SK-N-SH (cell line): ENCODE data around the gene OSBPL6. TPM values are rescaled to one million over a fixed set of nuclear protein-coding genes. Genes with fewer than 3 reads are reported as not detected.

ENCODE experiments used
- CTCF ChIA-PET: fragments of 300-600, 350-600 bp; formaldehyde crosslinking; extraction: SDS; loops from one replicate; lab custom pipeline; 2021; lab: Yijun Ruan, JAX
- POLR2A ChIA-PET: fragments of 350-600 bp; sonication (Branson Sonifier 250); formaldehyde crosslinking; extraction: SDS; loops from one replicate; lab custom pipeline; 2020; ENCODE audit warnings: antibody characterized with exemption, inconsistent platforms; lab: Yijun Ruan, JAX
- DNase-seq: peaks from one replicate; pipeline ENCODE4 v3.0.0; 2012
- H2AFZ ChIP-seq: fragments of 200-600 bp; sonication (generic); 2 replicates; pipeline ENCODE4 v1.8.1; 2016; ENCODE audit warnings: antibody characterized with exemption, mild to moderate bottlenecking, low read depth
- H3F3A ChIP-seq: fragments of 200-600 bp; sonication (generic); replicated peaks from 2 replicates; pipeline ENCODE3; 2016; ENCODE audit warnings: antibody characterized with exemption, mild to moderate bottlenecking; ENCODE audit not compliant: insufficient read depth
- H3K27ac ChIP-seq, 2 experiments: fragments of 200-500 bp in 1 of 2; fragments of 200-600 bp in 1 of 2; sonication (Bioruptor generic) in 1 of 2; sonication (generic), shearing (Covaris generic) in 1 of 2; 2 replicates each; pipeline versions ENCODE4 v1.5.1 to v1.6.1; 2014 to 2016; ENCODE audit warnings: low read depth in 2 of 2, inconsistent platforms in 1 of 2, low read length in 1 of 2, mild to moderate bottlenecking in 1 of 2, mixed read lengths in 1 of 2
- H3K27me3 ChIP-seq: fragments of 200-600 bp; sonication (generic), shearing (Covaris generic); 2 replicates; pipeline ENCODE4 v1.6.1; 2016; ENCODE audit warnings: mixed run types; ENCODE audit not compliant: insufficient read depth
- H3K36me3 ChIP-seq, 2 experiments: fragments of 200-500 bp in 1 of 2; fragments of 200-600 bp in 1 of 2; sonication (Bioruptor generic) in 1 of 2; sonication (generic) in 1 of 2; replicated peaks in 1 of 2; 2 replicates each; pipeline versions ENCODE3 to v1.5.1; 2014 to 2016; ENCODE audit warnings: low read length in 1 of 2, mild to moderate bottlenecking in 1 of 2; ENCODE audit not compliant: insufficient read depth in 2 of 2, control insufficient read depth in 1 of 2
- H3K4me1 ChIP-seq, 2 experiments: fragments of 200-500 bp in 1 of 2; fragments of 200-600 bp in 1 of 2; sonication (Bioruptor generic) in 1 of 2; sonication (generic), shearing (Covaris generic) in 1 of 2; 2 replicates each; pipeline versions ENCODE4 v1.5.1 to v1.6.1; 2014 to 2016; ENCODE audit warnings: low read depth in 1 of 2, low read length in 1 of 2, mixed run types in 1 of 2; ENCODE audit not compliant: insufficient read depth in 2 of 2, control insufficient read depth in 1 of 2
- H3K4me2 ChIP-seq: fragments of 200-600 bp; sonication (generic), shearing (Covaris generic); 2 replicates; pipeline ENCODE4 v1.6.1; 2017; ENCODE audit warnings: mixed run types
- H3K4me3 ChIP-seq, 2 experiments: fragments of 200-500 bp in 1 of 2; fragments of 200-600 bp in 1 of 2; sonication (Bioruptor generic) in 1 of 2; sonication (generic), shearing (Covaris generic) in 1 of 2; 2 replicates each; pipeline versions ENCODE4 v1.5.1 to v1.8.1; 2014 to 2016; ENCODE audit warnings: low read depth in 2 of 2, inconsistent platforms in 1 of 2, low read length in 1 of 2, mild to moderate bottlenecking in 1 of 2, mixed read lengths in 1 of 2, moderate library complexity in 1 of 2
- H3K79me2 ChIP-seq: fragments of 200-600 bp; sonication (generic); 2 replicates; pipeline ENCODE4 v1.8.1; 2017; ENCODE audit warnings: mild to moderate bottlenecking; ENCODE audit not compliant: insufficient read depth
- H3K9ac ChIP-seq: fragments of 200-600 bp; sonication (generic); 2 replicates; pipeline ENCODE4 v1.6.1; 2017; ENCODE audit warnings: mixed run types
- H3K9me2 ChIP-seq: fragments of 200-600 bp; sonication (generic); 2 replicates; pipeline ENCODE4 v1.6.1; 2017; ENCODE audit warnings: mixed run types
- H3K9me3 ChIP-seq: fragments of 200-600 bp; sonication (generic); 2 replicates; pipeline ENCODE4 v1.6.1; 2017; ENCODE audit warnings: mixed run types, mild to moderate bottlenecking, moderate library complexity
- H4K20me1 ChIP-seq: fragments of 200-600 bp; sonication (generic); 2 replicates; pipeline ENCODE4 v1.6.1; 2017; ENCODE audit warnings: mild to moderate bottlenecking, mixed run types; ENCODE audit not compliant: insufficient read depth
- ELF1 ChIP-seq: IDR thresholded peaks from 2 replicates; pipeline ENCODE4 v1.4.0; 2012
- EZH2phosphoT487 ChIP-seq: fragments of 200-600 bp; sonication (generic); IDR thresholded peaks from 2 replicates; pipeline ENCODE4 v1.6.1; 2017; ENCODE audit warnings: low read depth, mixed run types, mild to moderate bottlenecking, antibody characterized with exemption, moderate library complexity, borderline replicate concordance
- FOSL2 ChIP-seq: IDR thresholded peaks from 2 replicates; pipeline ENCODE4 v1.4.0; 2012; ENCODE audit warnings: low read depth, mild to moderate bottlenecking, moderate library complexity, borderline replicate concordance
- FOXJ3 ChIP-seq: sonication (generic); formaldehyde crosslinking; IDR thresholded peaks from 2 replicates; pipeline ENCODE4 v1.5.1; 2020; ENCODE audit warnings: mild to moderate bottlenecking, missing genetic modification reagents
- FOXM1 ChIP-seq: IDR thresholded peaks from 2 replicates; pipeline ENCODE4 v1.4.0; 2012; ENCODE audit warnings: low read depth, mild to moderate bottlenecking
- GABPA ChIP-seq: IDR thresholded peaks from 2 replicates; pipeline ENCODE4 v1.4.0; 2012; ENCODE audit warnings: low read depth, mild to moderate bottlenecking
- JUND ChIP-seq: IDR thresholded peaks from 2 replicates; pipeline ENCODE4 v1.4.0; 2012
- MEF2A ChIP-seq: IDR thresholded peaks from 2 replicates; pipeline ENCODE4 v1.4.0; 2012; ENCODE audit warnings: low read depth, borderline replicate concordance
- MXI1 ChIP-seq: IDR thresholded peaks from 2 replicates; pipeline ENCODE4 v1.6.1; 2012; ENCODE audit warnings: mild to moderate bottlenecking, low read depth, low read length, improper control_type of control experiment
- NRF1 ChIP-seq: IDR thresholded peaks from 2 replicates; pipeline ENCODE4 v1.6.1; 2012; ENCODE audit warnings: low read depth, mild to moderate bottlenecking, low read length
- POLR2AphosphoS5 ChIP-seq: IDR thresholded peaks from 2 replicates; pipeline ENCODE4 v1.6.1; 2012; ENCODE audit warnings: low read depth, low read length
- RCOR1 ChIP-seq: fragments of 150-350 bp; IDR thresholded peaks from 2 replicates; pipeline ENCODE4 v1.6.1; 2017; ENCODE audit warnings: antibody characterized with exemption, low read length
- SIN3A ChIP-seq: IDR thresholded peaks from 2 replicates; pipeline ENCODE4 v1.6.1; 2012; ENCODE audit warnings: low read depth, mild to moderate bottlenecking, low read length, moderate library complexity, borderline replicate concordance
- SMC3 ChIP-seq: IDR thresholded peaks from 2 replicates; pipeline ENCODE4 v1.6.1; 2012; ENCODE audit warnings: low read depth, low read length, improper control_type of control experiment
- TCF12 ChIP-seq: IDR thresholded peaks from 2 replicates; pipeline ENCODE4 v1.4.0; 2012
- YY1 ChIP-seq: IDR thresholded peaks from 2 replicates; pipeline ENCODE4 v1.4.0; 2012; ENCODE audit warnings: low read depth, mild to moderate bottlenecking
- WGBS: methylation state at CpG from one replicate; pipeline ENCODE4 v1.1.6; 2017; ENCODE audit warnings: low lambda C conversion rate; 5-methylcytosine and 5-hydroxymethylcytosine counted together
- polyA plus RNA-seq, 3 experiments: library from polyadenylated mRNA; depleted of rRNA; stranded (reverse); fragments of >200 nt; gene quantifications; 2 replicates each; pipeline ENCODE4 v1.2.3, GENCODE V29; 2012
- TF ChIP-seq, protein P1 (sequence below): IDR thresholded peaks from 2 replicates; pipeline ENCODE4 v1.4.0; 2012; ENCODE audit warnings: low read depth
- TF ChIP-seq, protein P2 (sequence below): IDR thresholded peaks from 2 replicates; pipeline ENCODE4; 2012
- TF ChIP-seq, protein P3 (sequence below): IDR thresholded peaks from 2 replicates; pipeline ENCODE4 v1.4.0; 2012; ENCODE audit warnings: low read depth, borderline replicate concordance
- TF ChIP-seq, protein P4 (sequence below): fragments of 150-350 bp; IDR thresholded peaks from 2 replicates; pipeline ENCODE4 v1.6.1; 2017; ENCODE audit warnings: antibody characterized with exemption, low read length, low read depth, borderline replicate concordance
- TF ChIP-seq, protein P5 (sequence below): IDR thresholded peaks from 2 replicates; pipeline ENCODE4 v1.4.0; 2012; ENCODE audit warnings: low read depth, borderline replicate concordance
- TF ChIP-seq, protein P6 (sequence below): fragments of 200-600 bp; sonication (generic); IDR thresholded peaks from 2 replicates; pipeline ENCODE4 v1.6.1; 2017; ENCODE audit warnings: antibody characterized with exemption, mild to moderate bottlenecking, moderate library complexity

Gene OSBPL6
- polyA plus RNA-seq, 1 of the 3 experiments (the other 2 are of a cell fraction), result 2.7 TPM

DNA sequence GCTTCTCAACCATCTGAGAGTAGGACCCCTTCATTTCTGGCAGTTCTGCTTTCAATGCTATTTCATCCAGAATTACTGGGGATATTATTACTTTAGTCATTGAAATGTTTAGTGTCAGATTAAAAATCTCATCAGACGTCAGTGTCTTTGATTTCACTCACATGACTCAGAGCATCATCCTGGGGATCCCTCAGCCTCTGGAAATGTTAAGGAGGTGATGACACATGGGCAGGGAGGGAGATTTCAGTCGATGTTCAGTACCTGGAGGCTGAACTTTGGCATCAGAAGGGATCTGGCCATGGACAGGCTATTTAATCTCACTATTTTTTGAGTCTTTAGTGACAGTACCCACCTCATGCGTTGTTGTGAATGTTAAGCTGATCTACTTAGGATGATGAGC is 39.1 kb downstream of the OSBPL6 start:
- Histone ChIP-seq H3K9me2 (no peaks in the 10 kb centered on the region), H3K9me3 (no peaks in the 10 kb centered on the region), H3K4me1 (no peaks in the 10 kb centered on the region; a peak in 1 of 4 replicates), H4K20me1 (no peaks in the 10 kb centered on the region), H3K79me2 (no peaks in the 10 kb centered on the region), H3K27me3 (no peaks in the 10 kb centered on the region), H3K36me3 (no peaks in the 10 kb centered on the region), H2AFZ (no peak overlapping the region), H3K9ac (no peak overlapping the region), H3F3A (no peaks in the 10 kb centered on the region), H3K27ac (no peak overlapping the region), H3K4me2 (no peak overlapping the region), H3K4me3 (no peak overlapping the region)
- WGBS, result 44% methylated on average over 3 of the region's 3 CpGs
- TF ChIP-seq SMC3 (no peak), SIN3A (no peak), FOSL2 (0 out of 2 replicates have a peak, but pooled peaks have one; percentile 5), POLR2AphosphoS5 (no peak), NRF1 (no peak), GABPA (no peak), TCF12 (0 out of 2 replicates have a peak, but pooled peaks have one; percentile 19)
- TF ChIP-seq, protein P1, sequence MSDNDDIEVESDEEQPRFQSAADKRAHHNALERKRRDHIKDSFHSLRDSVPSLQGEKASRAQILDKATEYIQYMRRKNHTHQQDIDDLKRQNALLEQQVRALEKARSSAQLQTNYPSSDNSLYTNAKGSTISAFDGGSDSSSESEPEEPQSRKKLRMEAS, result no peak
- TF ChIP-seq, protein P2, sequence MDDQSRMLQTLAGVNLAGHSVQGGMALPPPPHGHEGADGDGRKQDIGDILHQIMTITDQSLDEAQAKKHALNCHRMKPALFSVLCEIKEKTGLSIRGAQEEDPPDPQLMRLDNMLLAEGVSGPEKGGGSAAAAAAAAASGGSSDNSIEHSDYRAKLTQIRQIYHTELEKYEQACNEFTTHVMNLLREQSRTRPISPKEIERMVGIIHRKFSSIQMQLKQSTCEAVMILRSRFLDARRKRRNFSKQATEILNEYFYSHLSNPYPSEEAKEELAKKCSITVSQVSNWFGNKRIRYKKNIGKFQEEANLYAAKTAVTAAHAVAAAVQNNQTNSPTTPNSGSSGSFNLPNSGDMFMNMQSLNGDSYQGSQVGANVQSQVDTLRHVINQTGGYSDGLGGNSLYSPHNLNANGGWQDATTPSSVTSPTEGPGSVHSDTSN, result peak; percentile 39; the same call in 1 of the 2 replicates
- TF ChIP-seq, protein P3, sequence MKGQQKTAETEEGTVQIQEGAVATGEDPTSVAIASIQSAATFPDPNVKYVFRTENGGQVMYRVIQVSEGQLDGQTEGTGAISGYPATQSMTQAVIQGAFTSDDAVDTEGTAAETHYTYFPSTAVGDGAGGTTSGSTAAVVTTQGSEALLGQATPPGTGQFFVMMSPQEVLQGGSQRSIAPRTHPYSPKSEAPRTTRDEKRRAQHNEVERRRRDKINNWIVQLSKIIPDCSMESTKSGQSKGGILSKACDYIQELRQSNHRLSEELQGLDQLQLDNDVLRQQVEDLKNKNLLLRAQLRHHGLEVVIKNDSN, result no peak
- TF ChIP-seq, protein P4, sequence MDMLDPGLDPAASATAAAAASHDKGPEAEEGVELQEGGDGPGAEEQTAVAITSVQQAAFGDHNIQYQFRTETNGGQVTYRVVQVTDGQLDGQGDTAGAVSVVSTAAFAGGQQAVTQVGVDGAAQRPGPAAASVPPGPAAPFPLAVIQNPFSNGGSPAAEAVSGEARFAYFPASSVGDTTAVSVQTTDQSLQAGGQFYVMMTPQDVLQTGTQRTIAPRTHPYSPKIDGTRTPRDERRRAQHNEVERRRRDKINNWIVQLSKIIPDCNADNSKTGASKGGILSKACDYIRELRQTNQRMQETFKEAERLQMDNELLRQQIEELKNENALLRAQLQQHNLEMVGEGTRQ, result no peak
- TF ChIP-seq, protein P5, sequence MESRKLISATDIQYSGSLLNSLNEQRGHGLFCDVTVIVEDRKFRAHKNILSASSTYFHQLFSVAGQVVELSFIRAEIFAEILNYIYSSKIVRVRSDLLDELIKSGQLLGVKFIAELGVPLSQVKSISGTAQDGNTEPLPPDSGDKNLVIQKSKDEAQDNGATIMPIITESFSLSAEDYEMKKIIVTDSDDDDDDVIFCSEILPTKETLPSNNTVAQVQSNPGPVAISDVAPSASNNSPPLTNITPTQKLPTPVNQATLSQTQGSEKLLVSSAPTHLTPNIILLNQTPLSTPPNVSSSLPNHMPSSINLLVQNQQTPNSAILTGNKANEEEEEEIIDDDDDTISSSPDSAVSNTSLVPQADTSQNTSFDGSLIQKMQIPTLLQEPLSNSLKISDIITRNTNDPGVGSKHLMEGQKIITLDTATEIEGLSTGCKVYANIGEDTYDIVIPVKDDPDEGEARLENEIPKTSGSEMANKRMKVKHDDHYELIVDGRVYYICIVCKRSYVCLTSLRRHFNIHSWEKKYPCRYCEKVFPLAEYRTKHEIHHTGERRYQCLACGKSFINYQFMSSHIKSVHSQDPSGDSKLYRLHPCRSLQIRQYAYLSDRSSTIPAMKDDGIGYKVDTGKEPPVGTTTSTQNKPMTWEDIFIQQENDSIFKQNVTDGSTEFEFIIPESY, result no peak
- DNase-seq, result no peak
- POLR2A ChIA-PET, result no interaction called here
- CTCF ChIA-PET, result no interaction called here

DNA sequence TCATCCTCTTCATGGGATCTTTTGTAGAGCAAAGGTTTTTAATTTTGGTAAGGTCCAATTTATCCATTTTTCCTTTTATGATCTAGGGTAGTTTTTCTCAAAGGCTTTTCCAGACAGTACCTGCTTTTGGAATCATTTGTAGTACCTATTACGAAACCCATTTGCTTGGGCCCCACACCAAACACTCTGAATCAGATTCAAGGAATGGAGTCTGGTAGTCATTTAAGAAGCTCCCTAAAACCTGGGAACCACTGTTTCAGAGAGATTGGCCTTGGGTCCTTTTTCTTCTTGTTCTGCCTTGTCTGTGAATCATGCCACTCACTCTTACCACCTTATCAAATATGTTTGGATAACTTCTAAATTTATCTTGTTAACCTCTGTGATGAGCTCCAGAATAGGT is 40.3 kb downstream of the OSBPL6 start:
- no peak overlapping the region for H2AFZ ChIP-seq
- CTCF ChIA-PET, result no interaction called here
- H3K79me2 ChIP-seq, result no peaks in the 10 kb centered on the region
- no peaks in the 10 kb centered on the region; a peak in 1 of 4 replicates for H3K4me1 ChIP-seq
- H4K20me1 ChIP-seq, result no peaks in the 10 kb centered on the region
- no peak for DNase-seq
- no peaks in the 10 kb centered on the region for H3K27me3 ChIP-seq
- no peak overlapping the region for H3K4me3 ChIP-seq
- no peaks in the 10 kb centered on the region for H3K9me3 ChIP-seq
- WGBS, result 95% methylated on average over 1 of the region's 1 CpG
- no peaks in the 10 kb centered on the region for H3K9me2 ChIP-seq
- no peak overlapping the region for H3K9ac ChIP-seq
- POLR2A ChIA-PET, result no interaction called here
- no peak overlapping the region for H3K27ac ChIP-seq
- no peaks in the 10 kb centered on the region for H3K36me3 ChIP-seq
- no peak overlapping the region for H3K4me2 ChIP-seq
- H3F3A ChIP-seq, result no peaks in the 10 kb centered on the region
- TF ChIP-seq FOXJ3 (no peak), MXI1 (no peak), MEF2A (no peak), SIN3A (no peak), FOXM1 (no peak), SMC3 (no peak), JUND (no peak), EZH2phosphoT487 (no peak), NRF1 (no peak), RCOR1 (no peak), YY1 (no peak), ELF1 (no peak)
- TF ChIP-seq, protein P3, result no peak
- TF ChIP-seq, protein P1, result no peak
- TF ChIP-seq, protein P6, sequence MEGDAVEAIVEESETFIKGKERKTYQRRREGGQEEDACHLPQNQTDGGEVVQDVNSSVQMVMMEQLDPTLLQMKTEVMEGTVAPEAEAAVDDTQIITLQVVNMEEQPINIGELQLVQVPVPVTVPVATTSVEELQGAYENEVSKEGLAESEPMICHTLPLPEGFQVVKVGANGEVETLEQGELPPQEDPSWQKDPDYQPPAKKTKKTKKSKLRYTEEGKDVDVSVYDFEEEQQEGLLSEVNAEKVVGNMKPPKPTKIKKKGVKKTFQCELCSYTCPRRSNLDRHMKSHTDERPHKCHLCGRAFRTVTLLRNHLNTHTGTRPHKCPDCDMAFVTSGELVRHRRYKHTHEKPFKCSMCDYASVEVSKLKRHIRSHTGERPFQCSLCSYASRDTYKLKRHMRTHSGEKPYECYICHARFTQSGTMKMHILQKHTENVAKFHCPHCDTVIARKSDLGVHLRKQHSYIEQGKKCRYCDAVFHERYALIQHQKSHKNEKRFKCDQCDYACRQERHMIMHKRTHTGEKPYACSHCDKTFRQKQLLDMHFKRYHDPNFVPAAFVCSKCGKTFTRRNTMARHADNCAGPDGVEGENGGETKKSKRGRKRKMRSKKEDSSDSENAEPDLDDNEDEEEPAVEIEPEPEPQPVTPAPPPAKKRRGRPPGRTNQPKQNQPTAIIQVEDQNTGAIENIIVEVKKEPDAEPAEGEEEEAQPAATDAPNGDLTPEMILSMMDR, result no peak
